Stimulated activated CD8-positive, alpha-beta memory T cell treated with anti-CD3 and anti-CD28 coated beads, Interleukin-15, amount 100 ng/mL, for 48 hours (primary cell): Measurements from ENCODE around the gene DOK7.
A peak's percentile ranks its signal among the peaks of the same experiment; 100 is the strongest.

Experiments
- DNase-seq, 2 donors: peaks; one replicate each; pipeline ENCODE4 v3.0.0-alpha.2; 2020; ENCODE audit warnings: low read depth in 2 of 2

Gene DOK7

GRCh38 chr4:3520796-3521600, 57.9 kb downstream of the DOK7 start:
- DNase-seq: no peak

- DNase-seq: no peak
Measured at GRCh38 chr4:3521621-3522325, 58.7 kb downstream of the DOK7 start.

GRCh38 chr4:3522326-3522640, 59.2 kb downstream of the DOK7 start:
- DNase-seq: no peak

- DNase-seq: no peak
Measured at GRCh38 chr4:3522651-3523050, 59.5 kb downstream of the DOK7 start.

- DNase-seq: no peak
Measured at GRCh38 chr4:3523146-3523627, 60.1 kb downstream of the DOK7 start.

GRCh38 chr4:3523628-3524221, 60.6 kb downstream of the DOK7 start:
- DNase-seq: no peak

GRCh38 chr4:3524349-3524748, 61.2 kb downstream of the DOK7 start:
- no peak for DNase-seq

GRCh38 chr4:3524920-3525319, 61.8 kb downstream of the DOK7 start:
- no peak for DNase-seq

GRCh38 chr4:3525532-3526430, 62.7 kb downstream of the DOK7 start:
- DNase-seq: no peak

- no peak for DNase-seq
Measured at GRCh38 chr4:3526456-3526855, 63.4 kb downstream of the DOK7 start.

- no peak for DNase-seq
Measured at GRCh38 chr4:3527101-3527913, 64.2 kb downstream of the DOK7 start.

- DNase-seq: no peak
Measured at GRCh38 chr4:3527914-3528876, 65.1 kb downstream of the DOK7 start.

GRCh38 chr4:3529363-3529762, 66.3 kb downstream of the DOK7 start:
- no peak for DNase-seq

- DNase-seq: no peak
Measured at GRCh38 chr4:3530051-3530450, 66.9 kb downstream of the DOK7 start.

- no peak for DNase-seq
Measured at GRCh38 chr4:3530663-3531254, 67.7 kb downstream of the DOK7 start.

GRCh38 chr4:3531318-3531878, 68.3 kb downstream of the DOK7 start:
- DNase-seq: no peak

- peak; percentile 83 to 85 for DNase-seq
Measured at GRCh38 chr4:3531879-3532750, 69.0 kb downstream of the DOK7 start, which contains the start of gene LRPAP1. LRPAP1 (minus strand) TSS chr4:3532422; CDS start chr4:3532412, 10 bp downstream.
